ENCODE data around the gene STPG4.
"Not testable (repeated sequence)": the region's sequence is repeated elsewhere in the genome, so short reads cannot be mapped to it uniquely, and the experiment has no call there.

Gene STPG4

GRCh38 chr2:47128705-47129104, 26.4 kb downstream of the STPG4 start:
- Histone ChIP-seq H3K27me3 (ENCODE audit: insufficient read depth, low read depth) (no peaks in the 10 kb centered on the region), H3K27ac (no peak overlapping the region), H4K20me1 (ENCODE audit: insufficient read depth) (no peaks in the 10 kb centered on the region), H3K79me2 (ENCODE audit: insufficient read depth, low read depth) (no peaks in the 10 kb centered on the region), H3K9ac (no peak overlapping the region), H2AFZ (ENCODE audit: low read depth) (no peak overlapping the region), H3K4me3 (IDR thresholded peaks at IDR 0.05; ENCODE audit: insufficient read depth, low read depth, low read length) (no peak overlapping the region), H3K4me1 (ENCODE audit: low read depth, poor library complexity, severe bottlenecking) (no peaks in the 10 kb centered on the region), H3K36me3 (ENCODE audit: insufficient read depth) (no peaks in the 10 kb centered on the region), H3K4me2 (no peak overlapping the region)
- TF ChIP-seq, protein P1, sequence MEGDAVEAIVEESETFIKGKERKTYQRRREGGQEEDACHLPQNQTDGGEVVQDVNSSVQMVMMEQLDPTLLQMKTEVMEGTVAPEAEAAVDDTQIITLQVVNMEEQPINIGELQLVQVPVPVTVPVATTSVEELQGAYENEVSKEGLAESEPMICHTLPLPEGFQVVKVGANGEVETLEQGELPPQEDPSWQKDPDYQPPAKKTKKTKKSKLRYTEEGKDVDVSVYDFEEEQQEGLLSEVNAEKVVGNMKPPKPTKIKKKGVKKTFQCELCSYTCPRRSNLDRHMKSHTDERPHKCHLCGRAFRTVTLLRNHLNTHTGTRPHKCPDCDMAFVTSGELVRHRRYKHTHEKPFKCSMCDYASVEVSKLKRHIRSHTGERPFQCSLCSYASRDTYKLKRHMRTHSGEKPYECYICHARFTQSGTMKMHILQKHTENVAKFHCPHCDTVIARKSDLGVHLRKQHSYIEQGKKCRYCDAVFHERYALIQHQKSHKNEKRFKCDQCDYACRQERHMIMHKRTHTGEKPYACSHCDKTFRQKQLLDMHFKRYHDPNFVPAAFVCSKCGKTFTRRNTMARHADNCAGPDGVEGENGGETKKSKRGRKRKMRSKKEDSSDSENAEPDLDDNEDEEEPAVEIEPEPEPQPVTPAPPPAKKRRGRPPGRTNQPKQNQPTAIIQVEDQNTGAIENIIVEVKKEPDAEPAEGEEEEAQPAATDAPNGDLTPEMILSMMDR (conservative IDR thresholded peaks at IDR 0.05; ENCODE audit: low read depth, low read length): no peak

- Histone ChIP-seq H3K27ac (no peak overlapping the region), H3K27me3 (ENCODE audit: insufficient read depth, low read depth) (no peaks in the 10 kb centered on the region), H3K79me2 (ENCODE audit: insufficient read depth, low read depth) (no peaks in the 10 kb centered on the region), H3K4me2 (no peak overlapping the region), H3K9ac (no peak overlapping the region), H3K4me1 (ENCODE audit: low read depth, poor library complexity, severe bottlenecking) (no peaks in the 10 kb centered on the region), H2AFZ (ENCODE audit: low read depth) (no peak overlapping the region), H3K4me3 (IDR thresholded peaks at IDR 0.05; ENCODE audit: insufficient read depth, low read depth, low read length) (no peak overlapping the region), H4K20me1 (ENCODE audit: insufficient read depth) (no peaks in the 10 kb centered on the region), H3K36me3 (ENCODE audit: insufficient read depth) (no peaks in the 10 kb centered on the region)
- TF ChIP-seq, protein P1 (conservative IDR thresholded peaks at IDR 0.05; ENCODE audit: low read depth, low read length): no peak
Observed at GRCh38 chr2:47127862-47128543, 27.1 kb downstream of the STPG4 start.

GRCh38 chr2:47126783-47127182, 28.3 kb downstream of the STPG4 start:
- Histone ChIP-seq H3K9ac (no peak overlapping the region), H3K4me2 (no peak overlapping the region), H3K27me3 (ENCODE audit: insufficient read depth, low read depth) (no peaks in the 10 kb centered on the region), H3K4me3 (IDR thresholded peaks at IDR 0.05; ENCODE audit: insufficient read depth, low read depth, low read length) (no peak overlapping the region), H3K36me3 (ENCODE audit: insufficient read depth) (no peaks in the 10 kb centered on the region), H3K79me2 (ENCODE audit: insufficient read depth, low read depth) (no peaks in the 10 kb centered on the region), H3K27ac (no peak overlapping the region), H2AFZ (ENCODE audit: low read depth) (no peak overlapping the region), H4K20me1 (ENCODE audit: insufficient read depth) (no peaks in the 10 kb centered on the region), H3K4me1 (ENCODE audit: low read depth, poor library complexity, severe bottlenecking) (no peaks in the 10 kb centered on the region)
- TF ChIP-seq, protein P1 (conservative IDR thresholded peaks at IDR 0.05; ENCODE audit: low read depth, low read length): no peak

DNA sequence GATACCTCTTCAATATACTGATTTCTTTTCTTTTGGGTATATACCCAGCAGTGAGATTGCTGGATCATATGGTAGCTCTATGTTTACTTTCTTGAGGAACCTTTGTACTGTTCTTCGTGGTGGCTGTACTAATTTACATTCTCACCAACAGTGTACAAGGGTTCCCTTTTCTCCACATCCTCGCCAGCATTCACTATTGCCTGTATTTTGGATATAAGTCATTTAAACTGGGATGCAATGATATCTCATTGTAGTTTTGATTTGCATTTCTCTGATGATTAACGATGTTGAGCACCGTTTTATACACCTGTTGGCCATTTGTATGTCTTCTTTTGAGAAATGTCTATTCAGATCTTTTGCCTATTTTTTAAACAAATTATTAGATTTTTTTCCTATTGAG, 30.4 kb downstream of the STPG4 start:
- not testable (repeated sequence) for H4K20me1 ChIP-seq (ENCODE audit: insufficient read depth); H3K27me3 ChIP-seq (ENCODE audit: insufficient read depth, low read depth); H2AFZ ChIP-seq (ENCODE audit: low read depth); H3K4me3 ChIP-seq (IDR thresholded peaks at IDR 0.05; ENCODE audit: insufficient read depth, low read depth, low read length); H3K9ac ChIP-seq; H3K4me2 ChIP-seq; H3K36me3 ChIP-seq (ENCODE audit: insufficient read depth); H3K27ac ChIP-seq; H3K4me1 ChIP-seq (ENCODE audit: low read depth, poor library complexity, severe bottlenecking); H3K79me2 ChIP-seq (ENCODE audit: insufficient read depth, low read depth)

- not testable (repeated sequence) for H3K4me2 ChIP-seq; H3K27ac ChIP-seq; H3K36me3 ChIP-seq (ENCODE audit: insufficient read depth); H3K4me1 ChIP-seq (ENCODE audit: low read depth, poor library complexity, severe bottlenecking); H2AFZ ChIP-seq (ENCODE audit: low read depth); H3K27me3 ChIP-seq (ENCODE audit: insufficient read depth, low read depth); H3K79me2 ChIP-seq (ENCODE audit: insufficient read depth, low read depth); H3K9ac ChIP-seq; H3K4me3 ChIP-seq (IDR thresholded peaks at IDR 0.05; ENCODE audit: insufficient read depth, low read depth, low read length); H4K20me1 ChIP-seq (ENCODE audit: insufficient read depth)
Observed at GRCh38 chr2:47120424-47120823, 34.7 kb downstream of the STPG4 start.

Data from KMS-11 (cell line).